DMS153 treated with DMSO at 0.1 percent for 48 hours (cell line): Measurements from ENCODE around the gene AMMECR1.
"Not testable (repeated sequence)": the region's sequence is repeated elsewhere in the genome, so short reads cannot be mapped to it uniquely, and the experiment has no call there.

ENCODE experiments used
- DNase-seq: peaks from one replicate; lab custom pipeline; 2025; ENCODE audit not compliant: unreplicated experiment; lab: John Stamatoyannopoulos, UW

The AMMECR1 gene

DNA sequence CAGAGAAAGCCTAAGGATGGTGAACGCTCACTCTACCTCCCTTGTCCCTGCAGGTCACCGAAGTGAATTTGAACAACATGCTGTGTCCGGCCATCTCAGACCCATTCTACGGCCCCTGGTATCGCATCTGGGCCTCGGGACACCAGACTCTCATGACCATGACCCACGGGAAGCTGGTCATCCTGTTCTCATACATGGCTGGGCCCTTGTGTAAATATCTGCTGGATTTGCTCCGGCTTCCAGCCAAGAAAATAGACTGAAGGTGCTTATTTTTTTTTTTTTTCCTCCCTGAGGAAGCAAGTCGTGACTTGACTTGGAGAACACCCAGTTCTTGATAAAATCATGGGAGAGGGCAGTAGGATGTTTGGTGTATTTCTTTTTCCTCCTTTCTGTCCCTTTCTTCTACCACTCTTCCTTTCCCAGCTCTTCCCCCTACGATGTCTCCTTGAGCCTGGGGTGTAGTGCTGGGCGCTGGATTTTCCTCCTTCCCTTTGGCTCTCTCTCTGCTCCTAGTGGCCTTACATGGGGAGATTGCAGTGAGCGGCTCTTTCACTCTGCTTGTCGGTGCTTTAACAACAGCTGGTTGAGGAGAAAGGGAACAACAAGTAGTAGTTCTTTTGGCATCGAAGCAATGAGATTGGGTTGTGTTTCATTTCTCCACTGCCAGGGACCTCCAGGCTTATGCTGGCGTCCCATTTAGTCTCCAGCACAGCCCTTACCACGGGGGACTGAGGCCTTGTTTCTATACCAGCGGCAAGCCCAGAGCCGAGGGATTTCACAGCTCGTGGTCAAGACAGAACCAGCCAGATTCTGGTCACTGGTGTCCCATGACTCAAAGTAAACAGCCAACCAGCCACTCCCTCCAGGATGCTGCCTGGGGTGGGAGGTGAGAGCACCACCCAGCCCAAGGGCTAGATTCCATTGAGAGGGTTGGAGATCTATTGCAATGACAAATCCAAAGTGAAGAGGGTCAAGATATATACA is 144.4 kb downstream of the AMMECR1 start:
- no peak for DNase-seq

DNA sequence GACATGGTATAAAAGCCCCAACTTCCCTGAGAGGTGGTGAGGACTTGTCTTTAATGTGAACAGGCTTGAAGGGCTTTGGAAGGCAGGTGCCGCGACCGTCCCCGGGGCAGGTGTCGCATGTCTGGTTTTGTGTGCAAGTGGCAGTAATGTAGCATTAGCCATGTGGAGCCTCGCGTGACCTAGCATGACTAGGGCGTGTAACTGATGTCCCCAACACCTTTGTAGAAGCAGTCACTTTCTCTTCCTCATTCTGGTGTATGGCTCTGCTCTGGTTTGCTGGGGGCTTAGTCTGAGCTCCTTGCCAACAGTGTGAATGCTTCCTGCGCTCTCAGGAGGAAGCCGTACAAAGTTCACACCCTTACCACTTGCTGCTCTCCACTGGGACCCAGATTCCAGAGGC is 145.7 kb downstream of the AMMECR1 start:
- DNase-seq = no peak

DNA sequence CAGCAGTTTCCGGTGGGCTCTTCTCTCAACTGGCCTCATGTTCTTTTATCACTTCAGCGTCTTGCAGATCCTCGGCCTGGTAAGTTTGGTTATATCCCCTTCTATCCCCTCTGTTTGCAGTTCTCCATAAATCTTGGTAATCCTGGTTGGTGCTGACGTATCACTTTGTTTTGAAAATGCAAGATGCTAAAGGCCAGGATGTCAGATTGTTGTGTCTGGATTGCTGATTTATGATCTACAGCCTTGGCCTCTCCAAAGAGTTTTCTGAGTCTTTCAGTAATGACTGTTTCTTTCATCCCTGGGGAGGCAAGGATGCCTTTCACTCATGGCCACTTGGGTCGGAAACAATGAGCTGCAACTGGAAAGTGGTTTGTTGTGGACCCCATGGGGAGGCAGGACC is 146.4 kb downstream of the AMMECR1 start:
- DNase-seq = no peak

DNA sequence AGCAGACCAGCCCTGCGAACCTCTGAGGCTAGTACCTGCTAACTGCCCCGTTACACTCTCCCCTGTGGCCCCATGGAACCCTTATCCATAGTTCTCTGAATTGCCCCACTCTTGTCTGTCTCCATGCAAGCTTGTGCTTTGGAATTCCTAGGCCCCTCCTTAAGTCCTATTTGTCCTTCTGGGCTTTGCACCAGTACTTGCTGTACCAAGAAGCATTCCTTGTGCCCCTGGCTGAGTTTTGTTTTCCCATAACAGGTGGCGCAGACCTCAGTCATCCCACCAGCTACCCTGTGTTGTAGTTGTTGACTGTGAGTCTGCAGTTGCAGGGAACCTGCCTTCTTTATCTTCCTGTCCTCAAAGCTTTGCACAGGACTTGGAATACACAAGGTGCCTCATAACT is 147.9 kb downstream of the AMMECR1 start:
- no peak for DNase-seq

GRCh38 chrX:110168585-110168984 is 149.3 kb downstream of the AMMECR1 start:
- no peak for DNase-seq

GRCh38 chrX:110167952-110168451 is 149.9 kb downstream of the AMMECR1 start:
- no peak for DNase-seq

DNA sequence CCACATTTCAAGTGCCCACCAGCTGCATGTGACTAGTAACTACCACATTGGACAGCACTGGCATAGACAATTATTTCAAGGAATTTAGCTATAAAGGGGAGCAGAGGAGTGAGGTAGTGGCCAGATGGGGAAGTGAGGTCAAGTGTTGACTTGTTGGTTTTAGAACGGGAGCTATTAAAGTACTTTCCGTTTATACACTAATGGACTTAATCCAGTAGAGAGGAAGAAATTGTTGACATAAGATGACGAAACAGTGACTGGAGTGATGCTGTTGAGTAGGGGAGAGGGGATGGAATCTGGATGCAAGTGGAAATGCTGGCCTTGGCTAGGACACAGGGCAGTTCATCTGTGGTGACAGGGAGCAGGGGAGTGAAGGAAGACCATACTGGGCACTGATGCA is 154.4 kb downstream of the AMMECR1 start:
- DNase-seq = no peak

DNA sequence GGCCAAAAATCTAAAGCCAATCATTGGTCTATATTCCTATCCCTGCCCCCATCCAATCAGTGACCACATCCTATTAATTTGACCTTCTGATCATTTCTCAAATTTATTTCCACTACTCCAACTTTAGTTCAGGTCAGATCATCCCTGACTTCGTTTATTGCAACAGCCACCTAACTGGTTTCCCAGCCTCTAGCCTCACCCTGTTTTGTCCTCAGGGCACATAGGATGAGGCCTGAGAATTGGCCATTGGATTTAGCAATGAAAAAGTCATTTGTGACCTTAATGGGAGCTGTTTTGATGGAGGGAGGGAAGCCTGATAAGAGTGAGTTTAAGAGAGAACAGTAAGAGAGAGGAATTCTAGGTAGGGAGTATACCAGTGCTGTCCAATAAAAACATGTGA is 155.0 kb downstream of the AMMECR1 start:
- no peak for DNase-seq

- no peak for DNase-seq
These were observed 155.8 kb downstream of the AMMECR1 start for GRCh38 chrX:110162131-110162530.

- no peak for DNase-seq
These were observed 156.6 kb downstream of the AMMECR1 start for GRCh38 chrX:110161361-110161686.

DNA sequence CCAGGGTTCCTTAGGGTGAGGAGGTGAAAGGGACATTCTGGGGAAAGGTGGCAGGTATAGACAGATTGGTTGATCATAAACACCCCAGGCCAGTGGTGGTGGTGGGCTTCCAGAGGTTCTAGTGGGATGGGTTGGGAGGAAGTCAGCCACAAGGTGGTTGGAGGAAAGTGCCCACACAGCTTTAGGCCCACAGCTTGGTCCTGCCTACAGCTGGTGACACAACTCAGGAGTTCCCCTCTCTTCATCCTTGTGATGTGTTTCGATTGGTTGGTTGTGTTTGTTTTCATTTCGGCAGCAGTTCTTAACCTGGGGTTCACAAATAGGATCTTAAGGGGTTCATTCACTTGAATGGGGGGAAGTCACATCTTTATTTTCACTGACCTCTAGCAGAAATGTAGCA is 158.0 kb downstream of the AMMECR1 start:
- DNase-seq = no peak

DNA sequence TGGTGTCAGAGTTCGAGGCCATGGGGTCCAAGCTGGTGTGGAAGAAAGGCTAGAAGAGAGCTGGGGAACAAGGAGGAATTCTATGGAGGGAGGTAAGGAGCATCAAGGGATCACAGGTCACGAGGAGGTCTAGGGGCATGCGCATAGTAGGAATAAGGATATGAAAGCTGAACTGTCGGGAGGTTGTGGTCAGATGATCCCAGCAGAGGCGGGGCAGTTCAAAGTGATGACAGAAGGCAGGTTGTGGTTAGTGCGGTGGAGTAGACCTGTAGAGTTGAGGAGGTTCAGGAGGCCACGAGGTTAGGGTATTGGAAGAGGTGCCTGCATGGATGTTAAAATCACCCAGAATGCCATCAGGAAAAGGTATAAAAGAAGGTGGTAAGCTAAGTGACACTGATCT is 158.7 kb downstream of the AMMECR1 start:
- DNase-seq = no peak

GRCh38 chrX:110157444-110157843 is 160.4 kb downstream of the AMMECR1 start:
- no peak for DNase-seq

- no peak for DNase-seq
These were observed 161.6 kb downstream of the AMMECR1 start for GRCh38 chrX:110156167-110156754.

GRCh38 chrX:110155759-110156158 is 162.1 kb downstream of the AMMECR1 start:
- DNase-seq = no peak

- not testable (repeated sequence) for DNase-seq
These were observed 163.6 kb downstream of the AMMECR1 start for GRCh38 chrX:110154328-110154727.

DNA sequence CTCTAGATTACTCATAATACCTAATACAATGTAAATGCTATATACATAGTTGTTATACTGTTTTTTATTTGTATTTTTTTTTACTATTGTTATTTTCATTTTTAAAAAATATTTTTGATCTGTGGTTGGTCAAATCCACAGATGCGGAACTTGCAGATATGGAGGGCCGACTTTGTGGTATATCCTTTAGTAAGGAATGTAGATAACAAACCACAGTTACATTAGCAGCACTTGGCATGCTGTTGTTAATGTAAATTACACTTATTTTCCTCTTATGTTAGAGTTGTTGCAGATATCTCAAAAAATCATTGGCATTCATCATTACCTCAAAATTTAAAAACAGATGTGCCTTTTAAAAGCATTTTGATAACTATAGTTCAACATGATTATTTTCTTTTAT is 164.0 kb downstream of the AMMECR1 start:
- no peak for DNase-seq

- DNase-seq = no peak
These were observed 164.6 kb downstream of the AMMECR1 start for GRCh38 chrX:110153244-110153643.

GRCh38 chrX:110146521-110146920 is 171.4 kb downstream of the AMMECR1 start:
- DNase-seq = no peak

- DNase-seq = no peak
These were observed 172.0 kb downstream of the AMMECR1 start for GRCh38 chrX:110145854-110146253.

- no peak for DNase-seq
These were observed 172.6 kb downstream of the AMMECR1 start for GRCh38 chrX:110145311-110145710.
